Natural killer cell treated with Interleukin-12 subunit alpha and Interleukin-12 subunit beta and Interleukin-15 and Interleukin-18, amount 100 ng/mL, for 72 hours (primary cell): ENCODE results near the gene KCNMB4. TPM values are rescaled to one million over a fixed set of nuclear protein-coding genes. Genes with fewer than 3 reads are reported as not detected.

Source experiments
- ATAC-seq, 2 donors: fragments of 150-1000 bp; cut with Tn5 transposase in 1 of 2; sonication (Bioruptor Pico), chemical (Tn5 transposase) in 1 of 2; 2 replicates each; pipeline ENCODE4 v1.10.0; 2021
- DNase-seq: peaks from one replicate; pipeline ENCODE4 v3.0.0; 2022; ENCODE audit warnings: low spot score
- H3K27ac Mint-ChIP-seq, 2 donors: 1 replicate in 1 of 2; 2 replicates in 1 of 2; pipeline ENCODE4 v1.8.0; 2022; ENCODE audit warnings: mixed read lengths in 2 of 2, mild to moderate bottlenecking in 1 of 2, moderate library complexity in 1 of 2
- H3K27me3 Mint-ChIP-seq, 2 donors: 1 replicate in 1 of 2; 2 replicates in 1 of 2; pipeline ENCODE4 v1.8.0; 2022; ENCODE audit warnings: mixed read lengths in 2 of 2
- H3K36me3 Mint-ChIP-seq: one replicate; pipeline ENCODE4 v1.8.0; 2022; ENCODE audit warnings: mixed read lengths
- H3K4me1 Mint-ChIP-seq, 2 donors: 1 replicate in 1 of 2; 2 replicates in 1 of 2; pipeline ENCODE4 v1.8.0; 2022; ENCODE audit warnings: low read depth in 2 of 2, mixed read lengths in 2 of 2, mild to moderate bottlenecking in 1 of 2
- H3K4me3 Mint-ChIP-seq: one replicate; pipeline ENCODE4 v1.8.0; 2022; ENCODE audit warnings: mixed read lengths
- H3K9me3 Mint-ChIP-seq: 2 replicates; pipeline ENCODE4 v1.8.0; 2022; ENCODE audit warnings: mixed read lengths
- total RNA-seq, 2 donors: library from RNA; stranded (reverse); gene quantifications; one replicate each; pipeline ENCODE4 v1.2.3, GENCODE V29; 2022

The KCNMB4 gene
- total RNA-seq, 2 donors from 2014 or later: 0.26 TPM; not detected in 1

DNA sequence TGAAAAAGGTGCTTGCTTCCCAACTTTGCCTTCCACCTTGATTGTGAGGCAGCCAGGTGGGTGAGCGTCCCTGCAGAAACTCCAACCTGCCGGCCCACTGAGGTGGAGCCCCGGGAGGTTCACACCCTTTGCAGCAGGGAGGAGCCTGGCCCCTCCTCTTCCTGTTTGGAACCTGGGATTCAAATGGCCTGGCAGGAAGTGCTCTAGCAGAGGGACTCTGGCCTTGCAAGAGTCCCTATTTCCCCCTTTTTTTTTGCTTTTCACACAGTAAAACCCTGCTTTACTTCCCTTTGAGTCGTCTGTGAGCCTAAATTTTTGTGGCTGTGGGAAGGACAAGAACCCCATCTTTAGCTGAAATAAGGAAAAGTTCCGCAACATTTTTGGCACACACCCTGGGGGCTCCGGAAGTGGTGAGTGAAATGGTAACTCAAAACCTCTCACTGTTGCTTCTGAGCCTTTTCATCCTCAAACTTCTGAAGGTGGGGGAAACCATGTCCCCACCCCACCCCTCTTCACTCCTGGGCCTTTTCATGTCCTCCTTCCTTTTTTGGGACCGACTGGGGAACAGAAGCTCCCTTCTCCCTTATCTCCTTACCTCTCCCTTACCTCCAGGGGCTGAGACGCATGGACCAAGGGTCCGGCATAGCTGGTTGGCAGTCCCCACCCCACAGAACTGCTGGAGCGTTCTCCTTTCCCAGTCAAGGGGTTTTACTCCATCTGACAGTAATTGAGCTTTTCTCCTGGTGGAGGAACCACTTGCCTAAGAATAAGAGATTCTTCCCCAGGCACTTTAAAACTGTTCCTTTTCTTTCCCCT is 102.0 kb downstream of the KCNMB4 start:
- Mint-ChIP-seq H3K4me3 (no peak overlapping the region), H3K27ac (no peak overlapping the region), H3K27me3 (peaks cover 1 to 2% of the 10 kb centered on the region in 2 donors), H3K4me1 (no peaks in the 10 kb centered on the region), H3K36me3 (no peaks in the 10 kb centered on the region), H3K9me3 (no peaks in the 10 kb centered on the region)
- DNase-seq (no peak), ATAC-seq (no peak)

GRCh38 chr12:70468741-70469140 is 102.7 kb downstream of the KCNMB4 start:
- Mint-ChIP-seq H3K9me3 (no peaks in the 10 kb centered on the region), H3K27me3 (peaks cover 6 to 8% of the 10 kb centered on the region in 2 donors), H3K36me3 (no peaks in the 10 kb centered on the region), H3K27ac (no peak overlapping the region), H3K4me1 (no peaks in the 10 kb centered on the region), H3K4me3 (no peak overlapping the region)
- ATAC-seq (no peak), DNase-seq (no peak)

DNA sequence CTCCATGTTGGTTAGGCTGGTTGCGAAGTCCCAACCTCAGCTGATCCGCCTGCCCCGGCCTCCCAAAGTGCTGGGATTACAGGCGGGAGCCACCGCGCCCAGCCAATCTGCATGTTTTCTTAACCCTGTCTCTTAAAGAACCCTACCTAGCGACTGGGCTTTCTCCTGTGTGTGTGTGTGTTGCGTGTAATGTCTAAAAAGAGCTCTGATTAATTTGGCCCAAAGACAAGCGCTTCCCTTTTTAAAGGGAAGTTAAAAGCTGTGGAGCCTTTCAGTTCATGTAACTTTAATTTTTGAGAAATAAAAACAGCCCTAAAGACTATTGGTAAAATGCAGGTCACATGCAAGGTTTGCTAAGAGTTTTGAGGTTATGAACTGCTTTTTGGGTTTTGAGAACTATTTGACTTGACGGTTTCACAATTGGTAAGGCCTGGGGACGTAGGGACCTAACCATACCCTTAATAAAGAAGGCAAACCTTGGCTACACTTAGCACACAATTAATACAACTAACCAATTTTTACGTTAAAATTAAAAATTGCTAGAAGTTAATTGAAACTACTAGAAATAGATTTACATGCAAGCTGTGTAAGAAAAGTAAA is 103.2 kb downstream of the KCNMB4 start:
- no peak overlapping the region for H3K27ac Mint-ChIP-seq
- H3K36me3 Mint-ChIP-seq: no peaks in the 10 kb centered on the region
- no peak overlapping the region for H3K4me3 Mint-ChIP-seq
- H3K4me1 Mint-ChIP-seq: no peaks in the 10 kb centered on the region
- H3K27me3 Mint-ChIP-seq: peaks cover 6 to 8% of the 10 kb centered on the region in 2 donors
- ATAC-seq: no peak
- H3K9me3 Mint-ChIP-seq: no peaks in the 10 kb centered on the region
- DNase-seq: no peak

DNA sequence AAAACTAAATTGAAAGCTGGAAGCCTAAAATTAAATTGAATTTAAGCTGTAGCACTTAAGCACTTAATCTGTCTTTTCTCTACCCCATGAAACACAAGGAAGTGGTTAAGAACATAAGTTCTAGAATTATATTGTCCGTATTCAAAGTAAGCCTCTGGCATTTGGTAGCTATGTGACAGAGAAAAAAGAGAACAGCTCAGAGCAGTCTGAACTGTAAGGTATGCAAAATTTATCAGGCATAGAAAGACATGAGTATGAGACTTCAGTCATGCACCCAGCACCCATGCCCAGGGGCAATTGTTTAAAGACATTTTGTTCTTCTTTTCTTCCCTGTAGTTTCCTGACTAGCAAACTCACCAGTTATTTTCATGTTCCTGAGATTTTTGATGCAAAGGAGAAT is 116.7 kb downstream of the KCNMB4 start:
- no peak overlapping the region for H3K4me3 Mint-ChIP-seq
- no peaks in the 10 kb centered on the region for H3K36me3 Mint-ChIP-seq
- DNase-seq (no peak), ATAC-seq (no peak)
- no peak overlapping the region for H3K27ac Mint-ChIP-seq
- H3K9me3 Mint-ChIP-seq: no peaks in the 10 kb centered on the region
- peaks cover 31 to 38% of the 10 kb centered on the region in 2 donors for H3K27me3 Mint-ChIP-seq
- H3K4me1 Mint-ChIP-seq: no peaks in the 10 kb centered on the region

Other genes starting within 250 kb of the KCNMB4 start
- gene CNOT2, start 122.9 kb upstream of the KCNMB4 start, total RNA-seq: 10 to 100 TPM; 74.1 to 82.9 TPM